Panc1 (cell line): ENCODE data around the gene ADAMTS7. TPM values are rescaled to one million over a fixed set of nuclear protein-coding genes. Genes with fewer than 3 reads are reported as not detected.
"Not testable (repeated sequence)": the region's sequence is repeated elsewhere in the genome, so short reads cannot be mapped to it uniquely, and the experiment has no call there.

Source experiments
- ATAC-seq: fragments of 200-7000 bp; cut with Tn5 transposase; 2 replicates; pipeline ENCODE4 v1.9.1; 2020; ENCODE audit warnings: mild to moderate bottlenecking, moderate library complexity
- BruUV-seq: library from RNA; stranded (reverse); fragments of 400-500 nt; replicated peaks from 2 replicates; lab custom pipeline; 2021; lab: Mats Ljungman, UMichigan
- CTCF ChIA-PET: fragments of 300-600 bp; sonication (Branson Sonifier 250); formaldehyde crosslinking; loops from one replicate; lab custom pipeline; 2022; ENCODE audit warnings: antibody characterized with exemption; lab: Charles Lee
- POLR2A ChIA-PET: fragments of 300-600 bp; sonication (Branson Sonifier 250); formaldehyde crosslinking; loops from one replicate; lab custom pipeline; 2022; ENCODE audit warnings: antibody characterized with exemption; lab: Charles Lee
- DNase-seq: peaks from one replicate; pipeline ENCODE4 v3.0.0-alpha.2; 2010; ENCODE audit warnings: low read depth, low spot score
- H3K27ac ChIP-seq: 2 replicates; pipeline ENCODE4 v1.5.1; 2011; ENCODE audit warnings: mild to moderate bottlenecking, low read length, inconsistent platforms
- H3K27me3 ChIP-seq: fragments of 200-500 bp; sonication (Bioruptor generic); 2 replicates; pipeline ENCODE4 v1.6.0; 2014; ENCODE audit warnings: low read length, inconsistent platforms; ENCODE audit not compliant: control insufficient read depth, insufficient read depth
- H3K36me3 ChIP-seq: fragments of 200-500 bp; sonication (Bioruptor generic); 2 replicates; pipeline ENCODE4 v1.5.1; 2014; ENCODE audit warnings: inconsistent platforms, mild to moderate bottlenecking, low read length, moderate library complexity; ENCODE audit not compliant: control insufficient read depth, insufficient read depth
- H3K4me1 ChIP-seq: 2 replicates; pipeline ENCODE4 v1.5.1; 2011; ENCODE audit warnings: inconsistent platforms, mild to moderate bottlenecking, low read length, moderate library complexity; ENCODE audit not compliant: control insufficient read depth, insufficient read depth
- H3K4me3 ChIP-seq, 2 experiments: 2 replicates each; pipeline ENCODE4 v1.5.1; 2011 to 2012; ENCODE audit warnings: low read depth in 2 of 2, low read length in 2 of 2, mild to moderate bottlenecking in 2 of 2, inconsistent platforms in 1 of 2, moderate library complexity in 1 of 2
- H3K9me3 ChIP-seq: fragments of 200-500 bp; sonication (Bioruptor generic); 2 replicates; pipeline ENCODE4 v1.5.1; 2014; ENCODE audit warnings: low read depth, mild to moderate bottlenecking, inconsistent platforms, low read length, moderate library complexity; ENCODE audit not compliant: control insufficient read depth, insufficient read depth
- POLR2AphosphoS5 ChIP-seq: IDR thresholded peaks from 2 replicates; pipeline ENCODE4 v1.6.1; 2012; ENCODE audit warnings: mild to moderate bottlenecking, low read depth, low read length, moderate library complexity
- SIN3A ChIP-seq: IDR thresholded peaks from 2 replicates; pipeline ENCODE4 v1.6.1; 2012; ENCODE audit warnings: low read depth, mild to moderate bottlenecking, low read length, moderate library complexity, borderline replicate concordance; ENCODE audit not compliant: insufficient read depth
- TCF7L2 ChIP-seq: IDR thresholded peaks from 2 replicates; pipeline ENCODE4 v1.6.1; 2011; ENCODE audit warnings: mild to moderate bottlenecking, low read depth, low read length, inconsistent platforms
- in situ Hi-C: cut with HindIII; loops from 2 replicates; pipeline ENCODE4 v1.10.0; 2016; ENCODE audit warnings: low sequenced_read_pairs, low pct_unique_long_range_greater_than_20kb
- intact Hi-C: fragments of 100-400 bp; cut with micrococcal nuclease; formaldehyde crosslinking; loops from one replicate; pipeline ENCODE4 v1.10.0; 2022; ENCODE audit not compliant: unreplicated experiment
- total RNA-seq: library from RNA; stranded (reverse); gene quantifications from one replicate; pipeline ENCODE4 v1.2.1, GENCODE V29; 2021; ENCODE audit not compliant: unreplicated experiment
- TF ChIP-seq, protein P1 (sequence below): fragments of 450-650 bp; IDR thresholded peaks from 2 replicates; pipeline ENCODE4 v1.5.1; 2017; ENCODE audit warnings: mild to moderate bottlenecking
- TF ChIP-seq, protein P2 (sequence below), 2 experiments: IDR thresholded peaks; 2 replicates each; pipeline ENCODE4 v1.6.1; 2011 to 2012; ENCODE audit warnings: low read depth in 2 of 2, control low read depth in 1 of 2, low read length in 1 of 2, mild to moderate bottlenecking in 1 of 2, moderate library complexity in 1 of 2; ENCODE audit not compliant: insufficient read depth in 1 of 2

Gene ADAMTS7
- total RNA-seq, 1 experiment from 2014 or later: 1.0 TPM

DNA sequence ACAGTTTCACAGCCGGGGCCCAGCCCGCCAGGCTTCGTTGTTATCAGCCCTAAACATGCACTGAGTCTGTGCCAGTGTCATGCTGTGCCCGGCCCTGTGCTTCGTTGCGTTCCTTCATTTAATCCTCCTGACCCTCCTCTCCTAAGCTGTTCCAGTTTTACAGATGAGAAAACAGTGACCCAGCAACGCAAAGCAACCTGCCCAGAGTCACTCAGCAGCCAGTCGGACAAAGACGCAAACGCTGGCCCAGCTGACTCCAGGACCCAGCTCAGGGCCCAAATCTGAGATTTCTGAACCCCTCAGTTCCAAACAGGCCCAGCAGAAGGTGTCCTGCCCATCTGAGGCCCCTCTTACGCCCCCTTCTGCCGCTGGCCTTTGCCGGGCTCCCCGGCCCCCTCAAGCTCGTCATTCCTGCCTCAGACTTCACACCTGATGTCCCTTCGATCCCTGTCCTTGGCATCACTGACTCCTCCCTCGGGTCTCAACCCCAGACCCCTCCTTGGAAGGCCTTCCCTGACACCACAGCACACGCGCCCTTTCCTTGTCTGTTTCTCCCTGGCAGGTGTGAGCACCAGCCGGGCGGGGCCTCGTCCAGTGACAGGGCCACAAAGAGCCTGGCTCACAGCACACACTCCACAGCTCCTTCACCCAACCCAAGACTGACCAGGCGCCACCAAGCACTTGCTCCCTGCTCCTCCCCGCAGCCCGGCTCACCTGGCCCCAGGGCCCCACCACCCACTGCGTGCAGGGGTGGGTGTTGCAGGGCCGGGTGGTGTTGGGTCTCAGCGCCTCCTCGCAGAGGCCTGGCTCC lies 48.1 kb downstream of the ADAMTS7 start:
- in situ Hi-C loops (no loop called here), intact Hi-C loops (no loop called here)
- Histone ChIP-seq H3K27ac (no peak overlapping the region), H3K27me3 (no peaks in the 10 kb centered on the region), H3K4me3 (no peak overlapping the region), H3K9me3 (no peaks in the 10 kb centered on the region), H3K4me1 (no peaks in the 10 kb centered on the region), H3K36me3 (no peaks in the 10 kb centered on the region)
- ChIA-PET POLR2A (no interaction called here), CTCF (interaction anchor here (0.6 kb wide), 2 partner anchors 73 to 96 kb away, joined by 3 to 4 read pairs; no protein-coding TSS in a partner anchor)
- no TSS peak for BruUV-seq
- no peak for ATAC-seq
- DNase-seq: no peak
- TF ChIP-seq, protein P1, sequence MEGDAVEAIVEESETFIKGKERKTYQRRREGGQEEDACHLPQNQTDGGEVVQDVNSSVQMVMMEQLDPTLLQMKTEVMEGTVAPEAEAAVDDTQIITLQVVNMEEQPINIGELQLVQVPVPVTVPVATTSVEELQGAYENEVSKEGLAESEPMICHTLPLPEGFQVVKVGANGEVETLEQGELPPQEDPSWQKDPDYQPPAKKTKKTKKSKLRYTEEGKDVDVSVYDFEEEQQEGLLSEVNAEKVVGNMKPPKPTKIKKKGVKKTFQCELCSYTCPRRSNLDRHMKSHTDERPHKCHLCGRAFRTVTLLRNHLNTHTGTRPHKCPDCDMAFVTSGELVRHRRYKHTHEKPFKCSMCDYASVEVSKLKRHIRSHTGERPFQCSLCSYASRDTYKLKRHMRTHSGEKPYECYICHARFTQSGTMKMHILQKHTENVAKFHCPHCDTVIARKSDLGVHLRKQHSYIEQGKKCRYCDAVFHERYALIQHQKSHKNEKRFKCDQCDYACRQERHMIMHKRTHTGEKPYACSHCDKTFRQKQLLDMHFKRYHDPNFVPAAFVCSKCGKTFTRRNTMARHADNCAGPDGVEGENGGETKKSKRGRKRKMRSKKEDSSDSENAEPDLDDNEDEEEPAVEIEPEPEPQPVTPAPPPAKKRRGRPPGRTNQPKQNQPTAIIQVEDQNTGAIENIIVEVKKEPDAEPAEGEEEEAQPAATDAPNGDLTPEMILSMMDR: no peak
- TF ChIP-seq SIN3A: no peak
- TF ChIP-seq, protein P2, sequence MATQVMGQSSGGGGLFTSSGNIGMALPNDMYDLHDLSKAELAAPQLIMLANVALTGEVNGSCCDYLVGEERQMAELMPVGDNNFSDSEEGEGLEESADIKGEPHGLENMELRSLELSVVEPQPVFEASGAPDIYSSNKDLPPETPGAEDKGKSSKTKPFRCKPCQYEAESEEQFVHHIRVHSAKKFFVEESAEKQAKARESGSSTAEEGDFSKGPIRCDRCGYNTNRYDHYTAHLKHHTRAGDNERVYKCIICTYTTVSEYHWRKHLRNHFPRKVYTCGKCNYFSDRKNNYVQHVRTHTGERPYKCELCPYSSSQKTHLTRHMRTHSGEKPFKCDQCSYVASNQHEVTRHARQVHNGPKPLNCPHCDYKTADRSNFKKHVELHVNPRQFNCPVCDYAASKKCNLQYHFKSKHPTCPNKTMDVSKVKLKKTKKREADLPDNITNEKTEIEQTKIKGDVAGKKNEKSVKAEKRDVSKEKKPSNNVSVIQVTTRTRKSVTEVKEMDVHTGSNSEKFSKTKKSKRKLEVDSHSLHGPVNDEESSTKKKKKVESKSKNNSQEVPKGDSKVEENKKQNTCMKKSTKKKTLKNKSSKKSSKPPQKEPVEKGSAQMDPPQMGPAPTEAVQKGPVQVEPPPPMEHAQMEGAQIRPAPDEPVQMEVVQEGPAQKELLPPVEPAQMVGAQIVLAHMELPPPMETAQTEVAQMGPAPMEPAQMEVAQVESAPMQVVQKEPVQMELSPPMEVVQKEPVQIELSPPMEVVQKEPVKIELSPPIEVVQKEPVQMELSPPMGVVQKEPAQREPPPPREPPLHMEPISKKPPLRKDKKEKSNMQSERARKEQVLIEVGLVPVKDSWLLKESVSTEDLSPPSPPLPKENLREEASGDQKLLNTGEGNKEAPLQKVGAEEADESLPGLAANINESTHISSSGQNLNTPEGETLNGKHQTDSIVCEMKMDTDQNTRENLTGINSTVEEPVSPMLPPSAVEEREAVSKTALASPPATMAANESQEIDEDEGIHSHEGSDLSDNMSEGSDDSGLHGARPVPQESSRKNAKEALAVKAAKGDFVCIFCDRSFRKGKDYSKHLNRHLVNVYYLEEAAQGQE (IDR thresholded peaks at IDR 0.05; ENCODE audit: insufficient read depth in 1 of 2, low read depth in 2 of 2, low read length in 1 of 2): no peak
- TF ChIP-seq POLR2AphosphoS5: no peak
- TF ChIP-seq TCF7L2: no peak

DNA sequence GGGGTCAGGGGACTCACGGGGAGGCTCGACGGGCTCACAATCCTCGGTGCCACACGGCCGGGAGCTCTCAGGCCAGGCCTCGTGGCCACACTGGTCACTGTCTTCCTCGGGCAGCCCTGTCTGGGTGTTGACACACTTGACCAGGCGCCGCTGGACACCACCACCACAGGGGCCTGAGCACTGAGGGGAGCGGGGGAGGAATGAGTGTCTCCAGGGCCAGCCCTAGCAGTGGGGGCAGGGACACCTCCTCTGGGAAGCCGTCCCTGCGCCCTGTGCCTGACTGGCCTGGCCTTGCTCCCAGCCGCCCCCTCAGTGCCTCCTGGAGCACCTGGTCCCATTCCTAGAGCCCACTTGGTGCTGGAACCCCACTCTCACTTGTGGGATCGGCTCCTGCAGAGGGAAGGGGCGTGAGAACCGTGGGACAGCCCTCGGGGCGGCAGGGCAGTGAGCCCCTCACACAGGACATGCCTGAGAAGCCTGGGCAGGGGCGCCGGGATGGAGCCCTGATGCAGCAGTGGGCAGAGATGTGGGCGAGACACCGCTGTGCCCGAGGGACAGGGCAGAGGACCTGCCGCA lies 48.8 kb downstream of the ADAMTS7 start:
- intact Hi-C loops, POLR2A ChIA-PET, H3K27me3 ChIP-seq, CTCF ChIA-PET, H3K27ac ChIP-seq, BruUV-seq, H3K9me3 ChIP-seq, in situ Hi-C loops, H3K4me3 ChIP-seq, ATAC-seq, H3K36me3 ChIP-seq, DNase-seq, H3K4me1 ChIP-seq: not testable (repeated sequence)
